SK-N-MC (cell line): Measurements from ENCODE around the gene TMEM106B.
"Not testable (repeated sequence)": the region's sequence is repeated elsewhere in the genome, so short reads cannot be mapped to it uniquely, and the experiment has no call there.

Experiments
- EZH2 ChIP-seq: fragments of 200-600 bp; sonication (generic); IDR thresholded peaks from one replicate; pipeline ENCODE4 v1.6.1; 2017; ENCODE audit warnings: antibody characterized with exemption
- POLR2AphosphoS5 ChIP-seq: IDR thresholded peaks from 2 replicates; pipeline ENCODE4 v1.6.1; 2012; ENCODE audit warnings: mild to moderate bottlenecking, low read depth, low read length, borderline replicate concordance

DNA sequence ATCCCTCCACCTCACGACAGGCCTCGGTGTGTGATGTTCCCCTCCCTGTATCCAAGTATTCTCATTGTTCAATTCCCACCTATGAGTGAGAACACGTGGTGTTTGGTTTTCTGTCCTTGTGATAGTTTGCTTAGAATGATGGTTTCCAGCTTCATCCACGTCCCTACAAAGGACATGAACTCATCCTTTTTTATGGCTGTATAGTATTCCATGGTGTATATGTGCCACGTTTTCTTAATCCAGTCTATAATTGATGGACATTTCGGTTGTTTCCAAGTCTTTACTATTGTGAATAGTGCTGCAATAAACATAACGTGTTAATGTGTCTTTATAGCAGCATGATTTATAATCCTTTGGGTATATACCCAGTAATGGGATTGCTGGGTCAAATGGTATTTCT, 13.9 kb downstream of the TMEM106B start:
- not testable (repeated sequence) for TF ChIP-seq POLR2AphosphoS5, EZH2
